GM19452 (cell line): ENCODE data around the gene SEPHS1.
"Not testable (repeated sequence)": the region's sequence is repeated elsewhere in the genome, so short reads cannot be mapped to it uniquely, and the experiment has no call there.

Experiments used
- ATAC-seq: cut with Tn5 transposase; IDR thresholded peaks from one replicate; pipeline ENCODE4 v1.9.1; 2021; ENCODE audit not compliant: unreplicated experiment

SEPHS1 gene

GRCh38 chr10:13348216-13349017, at the start of gene SEPHS1:
Gene SEPHS1 (minus strand): TSS chr10:13348293. CDS start chr10:13344950, 3,343 bp downstream.
- ATAC-seq: peak; percentile 45

- ATAC-seq: no peak
Observed at GRCh38 chr10:13397052-13397451, 49.0 kb upstream of the SEPHS1 start.

GRCh38 chr10:13396369-13396768, 48.3 kb upstream of the SEPHS1 start:
- ATAC-seq: no peak

- ATAC-seq: no peak
Observed at GRCh38 chr10:13395540-13395939, 47.4 kb upstream of the SEPHS1 start.

- ATAC-seq: no peak
Observed at GRCh38 chr10:13393640-13394039, 45.5 kb upstream of the SEPHS1 start.

GRCh38 chr10:13392701-13393100, 44.6 kb upstream of the SEPHS1 start:
- no peak for ATAC-seq

- no peak for ATAC-seq
Observed at GRCh38 chr10:13390604-13391522, 42.8 kb upstream of the SEPHS1 start.

GRCh38 chr10:13388478-13389230, 40.6 kb upstream of the SEPHS1 start:
- ATAC-seq: no peak

- no peak for ATAC-seq
Observed at GRCh38 chr10:13386021-13386420, 37.9 kb upstream of the SEPHS1 start.

- ATAC-seq: no peak
Observed at GRCh38 chr10:13383399-13383761, 35.3 kb upstream of the SEPHS1 start.

- ATAC-seq: no peak
Observed at GRCh38 chr10:13382703-13383398, 34.8 kb upstream of the SEPHS1 start.

GRCh38 chr10:13379061-13379460, 31.0 kb upstream of the SEPHS1 start:
- not testable (repeated sequence) for ATAC-seq

GRCh38 chr10:13376746-13377145, 28.7 kb upstream of the SEPHS1 start:
- ATAC-seq: no peak

- ATAC-seq: no peak
Observed at GRCh38 chr10:13376297-13376696, 28.2 kb upstream of the SEPHS1 start.

GRCh38 chr10:13375791-13376190, 27.7 kb upstream of the SEPHS1 start:
- no peak for ATAC-seq

- ATAC-seq: no peak
Observed at GRCh38 chr10:13373644-13374043, 25.6 kb upstream of the SEPHS1 start.

GRCh38 chr10:13372524-13372923, 24.4 kb upstream of the SEPHS1 start:
- no peak for ATAC-seq

- no peak for ATAC-seq
Observed at GRCh38 chr10:13371897-13372470, 23.9 kb upstream of the SEPHS1 start.

- ATAC-seq: no peak
Observed at GRCh38 chr10:13366891-13367290, 18.8 kb upstream of the SEPHS1 start.

- ATAC-seq: no peak
Observed at GRCh38 chr10:13365831-13366230, 17.7 kb upstream of the SEPHS1 start.
